Endothelial cell of umbilical vein (primary cell): ENCODE results near the gene SLC15A5. TPM values are rescaled to one million over a fixed set of nuclear protein-coding genes. Genes with fewer than 3 reads are reported as not detected.

Experiments used
- BruUV-seq: library from RNA; stranded (reverse); fragments of 400-500 nt; replicated peaks from 2 replicates; lab custom pipeline; 2021; lab: Mats Ljungman, UMichigan
- CTCF ChIA-PET: fragments of 300-600, 350-600 bp; sonication (Branson Sonifier 250); formaldehyde crosslinking; loops from one replicate; lab custom pipeline; 2021; ENCODE audit warnings: antibody characterized with exemption, inconsistent platforms; lab: Charles Lee
- POLR2A ChIA-PET: fragments of 300-600, 350-600 bp; sonication (Branson Sonifier 250); formaldehyde crosslinking; loops from one replicate; lab custom pipeline; 2021; ENCODE audit warnings: antibody characterized with exemption, inconsistent platforms; lab: Charles Lee
- DNase-seq: peaks from one replicate; pipeline ENCODE4 v3.0.0-alpha.2; 2011; ENCODE audit warnings: low read depth, low spot score
- FAIRE-seq: peaks from 2 replicates; lab custom pipeline; 2011; peaks lifted over from hg19 to GRCh38; lab: Jason Lieb, UNC
- H2AFZ ChIP-seq: 2 replicates; pipeline ENCODE4 v1.6.0; 2012; ENCODE audit warnings: low read depth, low read length, control low read depth, inconsistent platforms
- H3K27ac ChIP-seq: 2 replicates; pipeline ENCODE4 v1.5.1; 2011; ENCODE audit warnings: low read depth, mild to moderate bottlenecking, control low read depth, low read length, moderate library complexity; ENCODE audit not compliant: insufficient read depth
- H3K27me3 ChIP-seq, 2 experiments: 2 replicates each; pipeline versions ENCODE4 v1.6.0 to v1.6.1; 2011; ENCODE audit warnings: low read length in 2 of 2, mixed read lengths in 1 of 2; ENCODE audit not compliant: control insufficient read depth in 2 of 2, insufficient read depth in 2 of 2
- H3K36me3 ChIP-seq, 2 experiments: 2 replicates in 1 of 2; 3 replicates in 1 of 2; pipeline ENCODE4 v1.5.1; 2011; ENCODE audit warnings: low read length in 2 of 2, mild to moderate bottlenecking in 1 of 2, moderate library complexity in 1 of 2; ENCODE audit not compliant: control insufficient read depth in 2 of 2, insufficient read depth in 2 of 2; ENCODE audit errors: extremely low read depth in 1 of 2
- H3K4me1 ChIP-seq: 3 replicates; pipeline ENCODE4 v1.5.1; 2011; ENCODE audit warnings: mild to moderate bottlenecking, low read length; ENCODE audit not compliant: control insufficient read depth, insufficient read depth; ENCODE audit errors: extremely low read depth
- H3K4me2 ChIP-seq: 2 replicates; pipeline ENCODE4 v1.6.1; 2011; ENCODE audit warnings: low read length, control low read depth, mixed read lengths; ENCODE audit not compliant: insufficient read depth
- H3K4me3 ChIP-seq, 3 experiments: fragments of 200-600 bp in 1 of 3; sonication (generic), shearing (Covaris generic) in 1 of 3; replicated peaks in 1 of 3; 2 replicates each; pipeline ENCODE4 v1.5.1; 2011 to 2016; ENCODE audit warnings: control low read depth in 3 of 3, low read length in 3 of 3, mild to moderate bottlenecking in 2 of 3, inconsistent platforms in 1 of 3, low read depth in 1 of 3, moderate library complexity in 1 of 3; ENCODE audit not compliant: insufficient read depth in 1 of 3
- H3K79me2 ChIP-seq: 2 replicates; pipeline ENCODE4 v1.6.0; 2012; ENCODE audit warnings: low read length, inconsistent platforms; ENCODE audit not compliant: control insufficient read depth, insufficient read depth
- H3K9ac ChIP-seq: replicated peaks from 2 replicates; pipeline ENCODE3; 2011; ENCODE audit warnings: low read length, control low read depth; ENCODE audit not compliant: insufficient read depth; ENCODE audit errors: extremely low read depth
- H3K9me1 ChIP-seq: replicated peaks from 3 replicates; pipeline ENCODE4 v1.6.0; 2011; ENCODE audit warnings: mild to moderate bottlenecking, low read length; ENCODE audit not compliant: control insufficient read depth, insufficient read depth; ENCODE audit errors: extremely low read depth
- H3K9me3 ChIP-seq: replicated peaks from 2 replicates; pipeline ENCODE4 v1.5.1; 2012; ENCODE audit warnings: low read length, inconsistent platforms; ENCODE audit not compliant: control insufficient read depth, insufficient read depth
- H4K20me1 ChIP-seq: replicated peaks from 2 replicates; pipeline ENCODE3; 2011; ENCODE audit warnings: mild to moderate bottlenecking, low read length; ENCODE audit not compliant: control insufficient read depth, insufficient read depth; ENCODE audit errors: extremely low read depth
- CTCF ChIP-seq, 2 donors: IDR thresholded peaks; 1 replicate in 1 of 2; 2 replicates in 1 of 2; pipeline ENCODE4 v1.5.1; 2011; ENCODE audit warnings: low read length in 2 of 2, mild to moderate bottlenecking in 2 of 2, moderate library complexity in 2 of 2, control low read depth in 1 of 2, inconsistent platforms in 1 of 2, low read depth in 1 of 2; ENCODE audit not compliant: insufficient read depth in 1 of 2; ENCODE audit errors: extremely low read depth in 1 of 2
- GATA2 ChIP-seq: IDR thresholded peaks from 2 replicates; pipeline ENCODE4 v1.7.0; 2011; ENCODE audit warnings: low read depth, mild to moderate bottlenecking, moderate library complexity, mixed read lengths, low read length; ENCODE audit not compliant: insufficient read length, insufficient read depth
- MAX ChIP-seq: IDR thresholded peaks from 2 replicates; pipeline ENCODE4 v1.6.1; 2011; ENCODE audit not compliant: insufficient read depth, insufficient read length
- MYC ChIP-seq: IDR thresholded peaks from one replicate; pipeline ENCODE4 v1.6.1; 2011; ENCODE audit warnings: mild to moderate bottlenecking, low read depth, low read length
- POLR2A ChIP-seq: IDR thresholded peaks from 2 replicates; pipeline ENCODE4 v1.6.1; 2012; ENCODE audit warnings: low read depth, mild to moderate bottlenecking, control low read depth, low read length
- POLR2AphosphoS5 ChIP-seq: IDR thresholded peaks from 2 replicates; pipeline ENCODE4 v1.6.1; 2012; ENCODE audit warnings: low read depth, mild to moderate bottlenecking, control low read depth, low read length, moderate library complexity; ENCODE audit not compliant: insufficient read depth
- dilution Hi-C: fragments of 300-500 bp; cut with MboI; formaldehyde crosslinking; loops from one replicate; pipeline ENCODE4 v1.15.0; 2019; ENCODE audit warnings: low sequenced_read_pairs; ENCODE audit not compliant: extremely low pct_ligation_motif_present
- intact Hi-C: fragments of 100-400 bp; cut with micrococcal nuclease; formaldehyde crosslinking; loops from one replicate; pipeline ENCODE4 v1.10.0; 2022
- polyA plus RNA-seq, 4 experiments: library from polyadenylated mRNA; depleted of rRNA in 3 of 4; stranded (reverse) in 3 of 4; unstranded in 1 of 4; fragments of >200 nt; gene quantifications; 2 replicates each; pipeline versions ENCODE4 v1.2.1 to v1.2.3, GENCODE V29; 2011 to 2012; ENCODE audit warnings: missing spikeins in 1 of 4
- total RNA-seq: library from RNA; stranded (reverse); gene quantifications from 2 replicates; pipeline ENCODE4 v1.2.3, GENCODE V29; 2021

The SLC15A5 gene
- total and polyA plus RNA-seq, 2 donors (not counting 3 experiments of a cell fraction or from before 2014, with no cell fraction given): not detected

- Histone ChIP-seq H3K4me2 (no peak overlapping the region), H3K79me2 (no peaks in the 10 kb centered on the region), H3K9ac (no peak overlapping the region), H3K36me3 (no peaks in the 10 kb centered on the region), H3K9me1 (no peaks in the 10 kb centered on the region), H3K4me1 (no peaks in the 10 kb centered on the region), H3K27ac (no peak overlapping the region), H3K4me3 (no peak overlapping the region), H3K9me3 (no peaks in the 10 kb centered on the region), H2AFZ (no peak overlapping the region), H4K20me1 (no peaks in the 10 kb centered on the region), H3K27me3 (no peaks in the 10 kb centered on the region)
- DNase-seq (no peak), FAIRE-seq (no peak)
- ChIA-PET POLR2A (no interaction called here), CTCF (interaction anchor here (1.1 to 1.4 kb wide), 3 partner anchors 11 to 1454 kb away, joined by 3 to 4 read pairs (median 3); no protein-coding TSS in a partner anchor)
- dilution Hi-C loops: no loop called here
- no TSS peak for BruUV-seq
- intact Hi-C loops: no loop called here
- TF ChIP-seq MYC: no peak
- TF ChIP-seq MAX: no peak
Observed at GRCh38 chr12:16187660-16188059, 89.8 kb downstream of the SLC15A5 start.

GRCh38 chr12:16184681-16185080, 92.8 kb downstream of the SLC15A5 start:
- Histone ChIP-seq H3K4me3 (no peak overlapping the region), H3K36me3 (no peaks in the 10 kb centered on the region), H3K79me2 (no peaks in the 10 kb centered on the region), H3K27ac (no peak overlapping the region), H4K20me1 (no peaks in the 10 kb centered on the region), H3K9ac (no peak overlapping the region), H3K9me3 (no peaks in the 10 kb centered on the region), H3K27me3 (no peaks in the 10 kb centered on the region), H2AFZ (no peak overlapping the region), H3K4me1 (no peaks in the 10 kb centered on the region), H3K4me2 (no peak overlapping the region), H3K9me1 (no peaks in the 10 kb centered on the region)
- DNase-seq (no peak), FAIRE-seq (no peak)
- CTCF ChIA-PET: no interaction called here
- intact Hi-C loops (no loop called here), dilution Hi-C loops (no loop called here)
- TF ChIP-seq CTCF (IDR thresholded peaks at IDR 0.05; ENCODE audit: extremely low read depth in 1 of 2, insufficient read depth in 1 of 2, low read depth in 1 of 2, low read length in 2 of 2) (no peak), POLR2AphosphoS5 (no peak), GATA2 (no peak), POLR2A (no peak)
- POLR2A ChIA-PET: no interaction called here
- BruUV-seq: no TSS peak
